SK-N-MC (cell line): Measurements from ENCODE around the gene CACNB3.

Experiments used
- DNase-seq: peaks from one replicate; pipeline ENCODE4 v3.0.0-alpha.2; 2011; ENCODE audit warnings: low read depth, low spot score
- H3K27ac ChIP-seq: fragments of 200-600 bp; sonication (generic); 2 replicates; pipeline ENCODE4 v1.5.1; 2016; ENCODE audit warnings: mixed run types
- H3K36me3 ChIP-seq: fragments of 200-600 bp; sonication (generic); 2 replicates; pipeline ENCODE4 v1.6.1; 2017; ENCODE audit warnings: antibody characterized with exemption, low read length, mixed read lengths; ENCODE audit not compliant: insufficient read depth
- H3K4me3 ChIP-seq: fragments of 200-600 bp; sonication (generic); 2 replicates; pipeline ENCODE4 v1.5.1; 2016
- H3K9ac ChIP-seq: fragments of 200-600 bp; sonication (generic); 2 replicates; pipeline ENCODE4 v1.8.0; 2017; ENCODE audit warnings: mixed run types, mixed read lengths; ENCODE audit not compliant: insufficient read length
- H3K9me3 ChIP-seq: fragments of 200-600 bp; sonication (generic); 2 replicates; pipeline ENCODE4 v1.6.1; 2017; ENCODE audit warnings: low read depth, mild to moderate bottlenecking, antibody characterized with exemption, low read length, moderate library complexity, mixed read lengths
- EZH2 ChIP-seq: fragments of 200-600 bp; sonication (generic); IDR thresholded peaks from one replicate; pipeline ENCODE4 v1.6.1; 2017; ENCODE audit warnings: antibody characterized with exemption
- FOXP2 ChIP-seq: optimal IDR thresholded peaks from 2 replicates; pipeline ENCODE3; 2011; ENCODE audit warnings: mild to moderate bottlenecking, moderate library complexity; ENCODE audit not compliant: insufficient read depth; ENCODE audit errors: extremely low read length, control extremely low read depth
- POLR2AphosphoS5 ChIP-seq: IDR thresholded peaks from 2 replicates; pipeline ENCODE4 v1.6.1; 2012; ENCODE audit warnings: mild to moderate bottlenecking, low read depth, low read length, borderline replicate concordance

Gene CACNB3

DNA sequence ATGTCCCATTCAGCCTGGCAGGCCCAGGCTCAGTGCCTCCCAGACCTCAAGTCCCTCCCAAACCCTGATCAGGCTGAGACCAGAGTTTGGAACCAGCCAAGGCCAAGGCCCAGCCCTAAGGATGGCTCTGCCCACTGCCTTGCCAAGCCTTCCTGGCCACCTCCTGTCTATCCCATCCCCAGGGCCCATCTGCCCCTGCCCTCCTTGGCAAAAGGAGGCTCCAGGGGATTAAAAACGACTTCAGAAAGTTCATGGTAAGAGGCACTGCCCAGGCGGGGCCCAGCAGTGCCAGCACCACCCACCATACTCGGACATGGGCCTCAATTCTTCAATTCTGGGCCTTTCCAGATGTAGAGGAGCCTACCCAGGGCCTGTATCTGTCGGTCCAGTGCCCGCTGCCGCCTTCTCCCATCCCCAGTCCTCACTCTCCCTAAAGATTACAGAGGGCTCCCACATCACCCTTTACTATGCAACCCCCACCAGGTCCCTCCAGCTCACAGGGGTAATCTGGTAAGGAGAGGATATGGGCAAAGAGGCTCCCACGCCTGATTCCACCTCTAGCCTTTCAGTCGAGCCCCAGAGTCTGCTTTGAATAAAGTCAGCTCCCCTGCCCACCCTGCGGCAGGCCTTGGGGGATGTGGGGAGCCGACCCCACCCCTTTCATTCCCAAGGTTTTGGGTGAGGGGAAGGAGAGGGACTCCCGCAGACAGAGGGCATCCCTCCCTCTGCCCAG is 30.3 kb upstream of the CACNB3 start:
- H3K27ac ChIP-seq: no peak overlapping the region
- peak overlapping the region; percentile 93 for H3K4me3 ChIP-seq
- no peak for TF ChIP-seq EZH2
- no peak for TF ChIP-seq FOXP2
- no peak for TF ChIP-seq POLR2AphosphoS5
- peak overlapping the region; percentile 81 for H3K9ac ChIP-seq
- no peaks in the 10 kb centered on the region for H3K36me3 ChIP-seq
- H3K9me3 ChIP-seq: no peaks in the 10 kb centered on the region
- DNase-seq: no peak

DNA sequence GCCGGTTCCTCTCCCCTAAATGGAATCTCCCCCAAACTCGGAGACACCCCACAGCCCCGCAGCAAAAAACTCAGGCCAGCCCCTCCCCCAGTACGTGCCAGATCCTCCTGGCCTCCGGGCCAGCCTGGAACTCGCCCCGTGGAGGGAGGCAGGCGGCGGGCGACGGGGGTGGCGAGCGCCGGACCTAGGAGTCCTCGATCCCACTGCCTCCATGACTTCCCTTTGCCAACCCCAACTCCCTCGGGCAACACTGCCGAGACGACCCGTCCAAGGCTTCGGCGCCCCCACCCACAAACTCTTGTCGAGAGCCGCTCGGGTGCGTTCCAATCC is 29.8 kb upstream of the CACNB3 start:
- Histone ChIP-seq H3K9me3 (no peaks in the 10 kb centered on the region), H3K4me3 (peak overlapping the region; percentile 93), H3K27ac (no peak overlapping the region), H3K36me3 (no peaks in the 10 kb centered on the region), H3K9ac (peak overlapping the region; percentile 81)
- no peak for TF ChIP-seq POLR2AphosphoS5
- no peak for TF ChIP-seq FOXP2
- TF ChIP-seq EZH2: no peak
- no peak for DNase-seq

DNA sequence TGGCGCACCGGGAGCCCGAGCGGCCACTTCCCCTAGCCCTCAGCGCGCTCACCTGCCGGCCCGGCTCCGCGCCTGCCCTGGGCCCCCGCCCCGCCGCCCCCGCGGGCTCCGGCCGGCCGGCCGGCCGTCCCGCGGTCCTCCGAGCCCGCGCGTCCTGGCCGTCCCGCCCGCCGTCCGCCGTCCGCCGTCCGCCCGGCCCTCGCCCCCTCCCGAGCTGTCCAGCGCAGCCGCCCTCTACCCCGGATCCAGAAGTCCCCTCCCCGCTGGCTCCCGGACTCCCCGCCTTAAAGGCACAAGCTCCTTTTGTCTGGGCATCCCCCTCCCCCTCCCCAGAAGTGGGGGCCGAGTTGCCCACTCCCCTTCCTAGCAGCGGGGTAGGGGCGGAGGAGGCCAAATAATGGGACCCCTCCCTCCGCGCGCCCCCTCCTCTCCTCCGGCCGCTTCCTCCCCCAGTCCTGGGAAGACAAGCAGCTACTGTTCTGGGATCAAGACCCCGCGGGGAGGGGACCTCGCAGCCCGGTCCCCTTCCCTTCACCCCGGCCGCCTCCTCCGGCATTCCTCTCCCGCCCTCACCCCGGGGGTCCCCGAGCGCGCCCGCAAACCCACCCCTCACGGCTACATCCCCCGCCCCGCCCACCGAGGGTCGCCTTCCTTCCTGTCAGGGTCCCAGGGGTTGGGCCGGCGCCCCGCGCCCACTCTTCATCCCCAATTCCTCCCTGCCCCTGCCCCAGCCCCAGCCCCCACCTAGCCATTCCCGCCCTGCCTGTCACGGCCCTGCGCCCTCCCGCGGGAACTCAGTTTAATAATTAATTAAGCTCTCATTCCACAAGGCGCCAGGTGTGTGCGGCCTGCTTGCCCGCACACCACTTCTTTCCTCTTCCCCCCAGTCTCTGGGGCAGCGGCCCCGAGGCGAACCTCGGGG is 29.2 kb upstream of the CACNB3 start, which contains the start of gene ADCY6:
TSS of gene ADCY6 (minus strand) at position 236 of the 922 bp plus-strand sequence. CDS start 5,655 bp downstream, outside the sequence.
- H3K4me3 ChIP-seq: peak within 1 kb of the TSS; percentile 93
- DNase-seq: no peak
- H3K9ac ChIP-seq: peak within 1 kb of the TSS; percentile 81
- TF ChIP-seq FOXP2: no peak
- no peak for TF ChIP-seq EZH2
- no peak for TF ChIP-seq POLR2AphosphoS5
- H3K36me3 ChIP-seq: no peaks in the 10 kb centered on the region
- no peak within 1 kb of the TSS for H3K27ac ChIP-seq
- no peaks in the 10 kb centered on the region for H3K9me3 ChIP-seq

DNA sequence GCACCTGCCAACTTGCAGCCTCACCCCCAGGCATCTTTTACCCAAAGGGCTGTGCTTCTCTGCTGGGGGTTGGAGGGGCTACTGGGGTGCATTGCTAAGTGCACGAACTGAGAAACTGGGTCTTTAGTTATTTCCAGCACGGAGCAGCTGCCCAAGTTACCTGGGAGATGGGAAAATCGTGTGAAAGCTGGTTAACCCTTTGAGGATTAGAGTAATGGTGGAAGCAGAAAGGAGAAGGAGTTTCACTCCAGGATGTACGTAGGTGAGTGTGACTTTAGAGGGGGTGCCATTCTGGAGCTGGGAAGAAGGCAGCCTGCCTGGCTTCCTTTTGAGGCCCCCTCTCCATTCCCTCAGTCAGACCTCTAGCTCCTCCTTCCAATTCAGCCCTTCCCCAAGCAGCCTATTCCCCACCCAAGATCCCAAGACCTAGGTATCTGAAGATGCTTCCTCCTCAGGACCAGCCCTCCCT is 28.4 kb upstream of the CACNB3 start:
- TF ChIP-seq POLR2AphosphoS5 (no peak), FOXP2 (no peak), EZH2 (no peak)
- no peak overlapping the region for H3K27ac ChIP-seq
- no peaks in the 10 kb centered on the region for H3K36me3 ChIP-seq
- H3K9ac ChIP-seq: no peak overlapping the region
- peak overlapping the region; percentile 93 for H3K4me3 ChIP-seq
- no peak for DNase-seq
- H3K9me3 ChIP-seq: no peaks in the 10 kb centered on the region

DNA sequence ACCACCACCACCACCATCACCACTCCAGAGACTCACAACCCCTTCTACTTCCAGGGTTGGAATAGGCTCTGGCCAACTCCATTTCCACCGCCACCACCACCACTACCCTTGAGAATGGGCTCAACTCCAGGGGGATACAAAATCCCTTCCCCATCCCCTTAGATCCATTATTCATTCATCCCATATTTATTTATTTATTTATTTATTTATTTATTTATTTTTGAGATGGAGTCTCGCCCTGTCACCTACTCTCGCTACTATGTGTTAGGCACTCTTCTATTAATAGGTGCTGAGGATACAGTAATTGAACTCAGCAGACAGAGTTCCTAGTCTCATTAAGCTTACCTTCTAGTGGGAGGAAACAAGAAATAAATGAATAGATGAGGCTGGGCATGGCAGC is 24.6 kb upstream of the CACNB3 start:
- Histone ChIP-seq H3K36me3 (no peaks in the 10 kb centered on the region), H3K27ac (no peak overlapping the region), H3K9me3 (no peaks in the 10 kb centered on the region), H3K4me3 (no peak overlapping the region), H3K9ac (no peak overlapping the region)
- DNase-seq: no peak
- no peak for TF ChIP-seq FOXP2
- no peak for TF ChIP-seq POLR2AphosphoS5

DNA sequence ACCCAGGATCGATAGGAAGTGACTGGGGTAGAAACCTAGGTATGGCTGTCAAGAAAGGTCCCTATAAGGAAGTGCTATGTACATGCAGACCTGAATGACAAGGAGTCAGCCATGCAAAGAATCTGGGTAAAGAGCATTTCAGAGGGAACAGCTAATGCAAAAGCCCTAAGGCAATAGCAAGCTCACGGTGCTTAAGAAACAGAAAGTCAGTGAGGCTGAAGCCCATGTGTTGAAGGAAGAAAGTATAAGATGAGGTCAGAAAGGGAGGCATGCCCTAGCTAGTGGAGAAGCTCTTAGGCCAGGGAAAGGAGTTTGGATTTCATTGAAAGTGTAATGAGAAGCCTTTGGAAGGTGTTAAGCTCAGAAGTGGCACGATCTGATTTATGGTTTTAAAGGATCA is 23.4 kb upstream of the CACNB3 start:
- no peak overlapping the region for H3K27ac ChIP-seq
- no peak overlapping the region for H3K9ac ChIP-seq
- DNase-seq: no peak

DNA sequence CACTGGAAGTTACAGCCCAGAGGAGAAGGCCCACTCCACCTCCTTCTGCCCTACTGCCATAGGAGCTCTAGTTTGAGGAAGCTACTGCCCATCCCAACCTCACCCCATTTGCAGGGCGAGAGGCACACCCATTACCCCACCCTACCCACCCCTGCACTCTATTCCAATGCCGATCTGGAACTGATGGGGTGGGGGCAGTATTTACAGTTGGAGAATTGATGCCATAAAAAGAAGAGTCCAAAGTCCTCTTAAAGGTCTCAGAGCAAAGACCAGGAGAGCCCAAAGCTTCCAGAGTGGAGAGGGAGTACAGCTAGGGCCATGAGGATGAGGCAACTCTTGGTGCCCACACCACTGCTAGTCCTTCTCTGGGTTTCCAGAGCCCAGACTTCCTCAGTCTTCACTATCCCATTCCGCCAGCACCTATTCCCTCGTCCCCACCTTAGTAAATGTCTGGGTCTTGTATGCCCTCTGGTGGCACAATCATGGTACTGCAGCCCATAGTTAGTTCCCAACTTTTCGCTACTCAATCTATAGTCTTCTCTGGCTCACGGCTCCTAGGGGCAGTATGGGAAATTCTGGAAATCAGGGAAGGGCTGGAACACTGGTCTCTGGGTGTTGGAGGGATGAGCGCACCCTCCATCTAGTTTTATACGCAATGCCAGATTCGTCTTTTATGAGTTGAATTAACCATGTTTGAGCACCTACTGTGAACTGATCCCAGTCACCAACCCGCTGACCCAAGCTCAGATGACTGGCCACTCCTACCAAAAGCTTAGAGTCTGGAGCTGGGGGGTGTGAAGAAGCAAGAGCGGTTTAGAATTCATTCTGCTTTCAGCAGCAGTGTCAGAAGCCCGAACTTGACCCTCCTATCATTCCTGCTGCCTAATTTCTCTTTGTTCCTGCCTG is 22.5 kb upstream of the CACNB3 start:
- no peaks in the 10 kb centered on the region for H3K9me3 ChIP-seq
- no peaks in the 10 kb centered on the region for H3K36me3 ChIP-seq
- TF ChIP-seq FOXP2 (no peak), EZH2 (no peak), POLR2AphosphoS5 (no peak)
- DNase-seq: peak; percentile 50
- H3K27ac ChIP-seq: no peak overlapping the region
- H3K4me3 ChIP-seq: no peak overlapping the region
- no peak overlapping the region for H3K9ac ChIP-seq

More for the DNA sequence above, 23.4 kb upstream of the CACNB3 start:
- H3K4me3 ChIP-seq: no peak overlapping the region
- H3K36me3 ChIP-seq: no peaks in the 10 kb centered on the region
- no peaks in the 10 kb centered on the region for H3K9me3 ChIP-seq
- no peak for TF ChIP-seq FOXP2
- no peak for TF ChIP-seq EZH2
- no peak for TF ChIP-seq POLR2AphosphoS5
